DMS 273 (cell line): ENCODE measurements around the gene NRXN3.
"Not testable (repeated sequence)": the region's sequence is repeated elsewhere in the genome, so short reads cannot be mapped to it uniquely, and the experiment has no call there.

Source experiments
- DNase-seq: peaks from one replicate; lab custom pipeline; 2025; ENCODE audit not compliant: unreplicated experiment; lab: John Stamatoyannopoulos, UW

Gene NRXN3

DNA sequence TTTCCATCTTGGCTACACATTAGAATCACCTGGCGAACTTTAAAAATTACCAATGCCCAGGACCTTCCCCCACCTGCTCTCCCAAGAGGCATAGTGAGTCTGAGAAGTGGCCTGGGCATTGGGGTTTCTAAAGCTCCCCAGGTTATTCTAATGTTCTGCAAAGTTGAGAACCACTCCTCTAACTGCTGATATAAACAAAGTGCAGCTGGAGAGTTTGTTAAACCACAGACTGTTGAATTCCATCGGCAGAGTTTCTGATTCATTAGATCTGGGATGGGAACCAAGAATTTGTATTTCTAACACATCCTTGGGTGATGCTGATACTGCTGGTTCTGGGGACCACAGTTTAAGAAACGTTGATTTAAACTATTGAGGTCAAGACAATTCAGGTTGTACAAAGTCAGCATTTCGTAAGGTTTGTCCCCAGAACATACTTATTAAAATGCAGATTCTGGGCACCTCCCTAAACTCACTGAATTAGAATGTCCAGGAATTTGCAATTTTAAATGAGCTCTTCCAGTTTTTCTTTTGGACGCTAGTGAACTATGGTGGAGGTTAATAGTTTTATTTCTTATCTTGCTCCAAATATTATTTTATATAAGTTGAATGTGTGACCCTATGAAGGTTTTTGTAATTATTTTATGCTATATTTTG is 309.1 kb downstream of the NRXN3 start:
- no peak for DNase-seq

GRCh38 chr14:78484028-78484427 is 313.9 kb downstream of the NRXN3 start:
- no peak for DNase-seq

DNA sequence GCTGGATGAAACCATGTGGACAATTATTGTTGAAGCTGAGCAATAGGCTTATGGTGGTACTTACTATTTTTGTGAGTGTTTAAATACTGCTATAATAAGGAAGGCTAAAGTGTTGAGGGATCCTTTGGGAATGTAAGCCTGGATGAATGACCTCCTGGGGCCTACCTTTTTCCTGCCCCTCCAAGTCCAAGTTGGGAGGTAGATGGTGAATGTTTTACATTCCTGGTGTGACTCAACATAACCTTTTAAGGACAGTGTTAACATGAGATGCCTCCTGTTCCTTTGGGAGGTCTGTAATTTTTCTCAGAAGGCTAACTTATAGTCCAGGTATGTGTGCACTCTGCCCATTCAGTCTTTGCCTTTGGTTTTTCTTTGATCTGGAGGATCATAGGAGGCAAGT is 315.9 kb downstream of the NRXN3 start:
- no peak for DNase-seq

DNA sequence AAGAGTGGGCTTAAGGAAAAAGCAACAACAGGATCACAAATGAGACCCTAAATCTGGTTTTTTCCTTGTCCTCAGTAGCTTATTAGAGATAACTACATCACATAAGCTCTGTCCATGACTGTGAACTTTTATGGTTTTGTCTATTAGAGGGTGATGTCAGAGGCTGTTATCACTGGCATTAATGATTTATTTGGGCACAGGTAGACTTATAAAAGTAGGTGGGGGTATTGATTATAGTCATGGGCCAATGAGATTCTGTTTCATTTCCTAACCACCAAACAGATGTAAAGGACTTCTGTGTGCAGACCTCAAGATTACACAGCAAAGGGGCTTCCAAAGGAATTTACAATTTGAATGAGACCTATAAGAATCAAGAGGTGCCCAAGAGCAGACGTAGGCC is 316.4 kb downstream of the NRXN3 start:
- no peak for DNase-seq

- not testable (repeated sequence) for DNase-seq
These were observed 317.4 kb downstream of the NRXN3 start for GRCh38 chr14:78487573-78487972.

- no peak for DNase-seq
These were observed 318.8 kb downstream of the NRXN3 start for GRCh38 chr14:78488938-78489337.

DNA sequence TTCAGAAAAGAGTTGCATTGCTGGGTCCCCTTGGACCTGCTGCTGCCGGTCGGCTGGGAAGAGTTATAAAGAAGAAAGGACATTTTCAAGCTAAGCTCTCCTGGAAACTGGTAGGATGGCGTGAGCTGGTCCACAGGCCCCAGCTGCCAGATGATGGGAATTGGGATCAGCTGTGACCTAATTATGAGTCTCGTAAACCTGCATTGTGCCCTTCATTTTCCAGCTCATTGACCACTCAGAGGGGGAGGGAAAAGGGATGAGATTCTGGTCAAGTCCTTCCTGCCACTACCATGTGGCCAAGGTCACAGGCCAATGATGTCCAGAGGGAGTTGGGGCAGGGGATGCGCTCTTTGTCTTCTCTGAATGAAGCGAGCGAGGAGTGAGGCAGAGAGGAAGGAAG is 320.9 kb downstream of the NRXN3 start:
- DNase-seq, result no peak

- no peak for DNase-seq
These were observed 328.0 kb downstream of the NRXN3 start for GRCh38 chr14:78498062-78498595.

GRCh38 chr14:78501909-78502308 is 331.7 kb downstream of the NRXN3 start:
- no peak for DNase-seq

DNA sequence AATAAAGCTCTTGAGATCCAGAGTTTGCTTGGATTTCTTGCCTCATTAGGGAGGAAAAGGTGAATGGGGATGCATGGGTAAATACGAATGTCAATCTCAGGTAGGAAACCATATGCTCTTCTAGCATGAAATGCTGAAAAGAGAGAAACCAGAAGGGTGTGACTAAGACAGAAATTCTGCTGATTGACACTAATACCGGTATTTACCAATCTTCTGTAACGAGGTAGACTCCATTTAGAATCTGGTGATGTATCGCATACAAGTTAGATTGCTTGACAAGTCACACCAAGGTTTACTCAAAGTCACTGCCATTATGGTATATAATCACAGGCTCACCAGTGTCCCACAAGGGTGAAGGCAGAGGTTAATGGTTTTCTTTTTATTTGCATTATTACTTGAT is 337.9 kb downstream of the NRXN3 start:
- no peak for DNase-seq

DNA sequence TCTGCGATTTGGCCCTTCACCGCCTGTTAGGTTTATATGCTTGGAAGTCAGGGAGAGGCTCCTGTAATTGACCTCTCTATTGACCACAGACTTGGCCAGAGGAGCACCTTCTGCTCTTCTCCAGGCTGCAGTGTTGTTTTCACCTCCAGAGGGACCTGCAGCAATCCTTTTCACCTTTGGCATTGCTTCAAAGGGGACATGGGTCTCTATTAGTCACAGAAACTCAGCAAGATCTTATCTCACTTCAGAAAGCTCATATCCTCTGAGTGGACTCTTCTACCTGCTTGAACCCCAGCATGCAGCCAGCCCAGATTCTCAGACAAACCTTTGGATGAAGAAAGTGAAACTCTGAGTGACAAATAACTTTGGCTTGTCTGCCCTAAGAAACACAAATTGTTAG is 339.3 kb downstream of the NRXN3 start:
- DNase-seq, result no peak

DNA sequence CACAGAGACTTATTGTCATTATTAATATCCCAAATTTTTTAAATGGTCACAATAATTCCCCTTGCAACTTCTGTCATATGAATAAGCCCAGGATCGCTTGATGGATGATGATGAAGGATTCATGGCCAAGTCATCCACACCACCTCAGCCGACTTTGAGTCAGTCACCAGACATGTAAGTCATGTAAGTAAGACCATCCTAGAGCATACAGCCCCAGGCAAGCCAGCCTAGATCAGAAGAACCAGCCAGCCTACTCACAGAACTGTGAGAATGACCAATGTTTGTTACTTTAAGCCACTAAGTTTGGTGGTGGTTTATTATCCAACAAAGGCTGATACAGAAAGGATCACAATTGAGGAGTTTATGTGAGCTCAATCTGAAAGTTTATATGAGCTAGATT is 341.8 kb downstream of the NRXN3 start:
- DNase-seq, result no peak

GRCh38 chr14:78519863-78520262 is 349.7 kb downstream of the NRXN3 start:
- DNase-seq, result peak; percentile 24

DNA sequence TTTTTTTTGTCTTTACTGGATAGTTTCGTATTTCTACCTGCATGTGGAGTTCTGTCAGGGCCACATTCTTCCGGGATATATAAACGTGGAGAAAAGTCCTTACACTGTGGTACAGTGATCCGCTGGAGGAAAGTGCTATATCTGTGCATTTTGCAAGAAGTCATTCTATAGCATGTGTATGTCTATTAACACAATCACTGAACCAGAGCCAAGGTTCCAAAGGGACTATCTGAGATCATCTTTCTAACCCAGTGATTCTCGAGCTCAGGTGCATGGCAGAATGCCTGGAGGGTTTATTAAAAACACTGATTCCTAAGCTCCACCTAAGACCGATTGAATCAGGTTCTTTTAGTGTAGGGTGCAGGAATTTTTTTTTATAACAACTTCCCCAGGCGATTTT is 354.0 kb downstream of the NRXN3 start:
- DNase-seq, result no peak

DNA sequence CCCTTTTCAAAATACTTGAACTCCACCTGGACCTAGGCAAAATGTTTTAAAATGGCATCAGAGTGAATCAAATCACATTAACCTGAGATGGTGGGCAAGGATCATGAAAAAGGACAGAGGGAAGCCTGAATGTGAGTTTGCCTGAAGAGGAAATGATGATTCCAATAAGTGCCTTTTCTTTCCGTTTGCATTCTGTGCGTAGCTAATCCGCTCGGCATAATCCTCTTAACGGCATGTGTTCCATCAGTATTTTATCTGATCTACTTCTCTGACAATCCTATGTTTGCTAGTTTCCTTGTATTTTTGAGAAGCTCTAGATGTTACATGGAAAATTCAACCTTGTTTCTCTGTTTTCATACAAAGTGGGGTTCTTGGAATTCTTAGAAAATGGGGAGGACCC is 354.6 kb downstream of the NRXN3 start:
- no peak for DNase-seq

DNA sequence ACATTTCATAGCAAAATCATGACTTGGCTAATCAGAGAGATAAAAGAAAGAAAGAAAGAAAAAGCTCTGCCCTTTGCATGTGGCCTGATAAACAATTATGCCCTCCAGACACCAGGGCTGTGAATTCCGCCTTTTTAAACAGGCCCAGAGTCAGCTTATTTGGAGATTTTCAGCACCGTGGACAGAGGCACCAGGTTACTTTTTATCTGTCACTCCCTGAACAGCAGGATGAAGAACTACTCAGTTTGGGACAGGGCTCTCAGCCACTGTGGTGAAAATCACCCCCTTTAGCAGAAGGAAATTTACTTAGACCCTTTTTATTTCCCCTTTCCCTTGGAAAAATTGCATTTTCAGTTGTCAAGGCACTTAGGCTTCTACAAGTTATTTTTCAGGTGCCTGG is 359.9 kb downstream of the NRXN3 start:
- DNase-seq, result peak; percentile 20

DNA sequence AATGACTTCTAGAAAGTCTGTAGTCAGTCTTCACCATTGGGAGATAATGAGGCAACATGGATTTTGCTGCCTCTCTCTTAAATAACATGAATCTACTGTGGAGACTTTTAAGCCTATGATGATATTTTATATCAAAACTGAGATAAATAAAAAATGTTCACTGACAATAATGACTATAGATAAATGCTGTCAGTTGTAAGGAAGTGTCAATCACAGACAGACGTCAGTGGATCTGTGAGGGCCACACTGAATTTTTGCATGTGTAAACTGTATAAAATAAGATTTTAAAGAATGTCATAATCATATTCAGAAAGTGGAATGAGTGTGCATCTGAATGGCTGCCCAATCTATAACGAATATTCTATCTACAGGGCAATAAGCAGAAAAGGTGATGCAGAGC is 364.0 kb downstream of the NRXN3 start:
- no peak for DNase-seq

- DNase-seq, result no peak
These were observed 364.9 kb downstream of the NRXN3 start for GRCh38 chr14:78535041-78535440.

DNA sequence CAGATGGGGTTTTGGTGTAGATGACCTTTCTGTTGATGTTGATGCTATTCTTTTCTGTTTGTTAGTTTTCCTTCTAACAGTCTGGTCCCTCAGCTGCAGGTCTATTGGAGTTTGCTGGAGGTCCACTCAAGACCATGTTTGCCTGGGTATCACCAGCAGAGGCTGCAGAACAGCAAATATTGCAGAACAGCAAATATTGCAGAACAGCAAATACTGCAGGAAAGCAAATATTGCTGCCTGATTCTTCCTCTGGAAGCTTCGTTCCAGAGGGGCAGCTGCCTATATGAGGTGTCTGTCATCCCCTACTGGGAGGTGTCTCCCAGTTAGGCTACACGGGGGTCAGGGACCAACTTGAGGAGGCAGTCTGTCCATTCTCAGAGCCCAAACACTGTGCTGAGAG is 371.6 kb downstream of the NRXN3 start:
- not testable (repeated sequence) for DNase-seq

DNA sequence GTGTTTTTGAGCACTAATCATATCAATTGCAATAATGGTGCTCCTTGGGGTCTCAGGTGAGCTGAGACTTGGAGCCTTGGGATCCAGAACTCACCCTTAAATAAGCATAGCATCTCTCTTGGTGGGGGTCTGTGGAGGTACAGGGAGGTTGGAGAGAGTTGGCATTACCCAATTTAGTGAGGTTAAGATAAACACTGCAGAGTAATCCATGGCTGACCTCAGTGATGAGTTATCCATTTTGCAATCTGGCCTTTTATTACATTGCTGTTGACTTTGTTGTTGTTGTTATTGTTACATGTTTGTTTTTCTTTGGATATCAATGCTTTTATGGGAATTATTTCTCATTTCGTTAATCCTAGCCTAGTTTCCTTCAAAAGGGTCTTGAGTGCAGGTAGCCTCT is 373.3 kb downstream of the NRXN3 start:
- DNase-seq, result no peak

GRCh38 chr14:78561074-78561473 is 390.9 kb downstream of the NRXN3 start:
- no peak for DNase-seq

GRCh38 chr14:78566026-78566858 is 396.1 kb downstream of the NRXN3 start:
- peak; percentile 84 for DNase-seq

- no peak for DNase-seq
These were observed 396.6 kb downstream of the NRXN3 start for GRCh38 chr14:78566859-78567172.
